ENCODE measurements around the gene REN. TPM values are rescaled to one million over a fixed set of nuclear protein-coding genes. Genes with fewer than 3 reads are reported as not detected.
A peak's percentile ranks its signal among the peaks of the same experiment; 100 is the strongest.

Gene REN
- total RNA-seq, 4 donors from 2014 or later = 0.38 to 0.99 TPM; not detected in 2

GRCh38 chr1:204132718-204133117 lies 33.4 kb downstream of the REN start:
- DNase-seq = no peak
- intact Hi-C loops (cut with DNase I) = no loop called here
- no peaks in the 10 kb centered on the region for H3K27me3 ChIP-seq
- peaks cover 28 to 65% (median 33%) of the 10 kb centered on the region in 3 donors for H3K4me1 ChIP-seq
- no peak for TF ChIP-seq POLR2A (IDR thresholded peaks at IDR 0.05)
- TF ChIP-seq, protein P1, sequence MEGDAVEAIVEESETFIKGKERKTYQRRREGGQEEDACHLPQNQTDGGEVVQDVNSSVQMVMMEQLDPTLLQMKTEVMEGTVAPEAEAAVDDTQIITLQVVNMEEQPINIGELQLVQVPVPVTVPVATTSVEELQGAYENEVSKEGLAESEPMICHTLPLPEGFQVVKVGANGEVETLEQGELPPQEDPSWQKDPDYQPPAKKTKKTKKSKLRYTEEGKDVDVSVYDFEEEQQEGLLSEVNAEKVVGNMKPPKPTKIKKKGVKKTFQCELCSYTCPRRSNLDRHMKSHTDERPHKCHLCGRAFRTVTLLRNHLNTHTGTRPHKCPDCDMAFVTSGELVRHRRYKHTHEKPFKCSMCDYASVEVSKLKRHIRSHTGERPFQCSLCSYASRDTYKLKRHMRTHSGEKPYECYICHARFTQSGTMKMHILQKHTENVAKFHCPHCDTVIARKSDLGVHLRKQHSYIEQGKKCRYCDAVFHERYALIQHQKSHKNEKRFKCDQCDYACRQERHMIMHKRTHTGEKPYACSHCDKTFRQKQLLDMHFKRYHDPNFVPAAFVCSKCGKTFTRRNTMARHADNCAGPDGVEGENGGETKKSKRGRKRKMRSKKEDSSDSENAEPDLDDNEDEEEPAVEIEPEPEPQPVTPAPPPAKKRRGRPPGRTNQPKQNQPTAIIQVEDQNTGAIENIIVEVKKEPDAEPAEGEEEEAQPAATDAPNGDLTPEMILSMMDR (IDR thresholded peaks at IDR 0.05) = no peak
- peaks cover 0 to 48% (median 0%) of the 10 kb centered on the region in 3 donors for H3K36me3 ChIP-seq
- WGBS, 2 donors = 76 to 77% methylated on average over 6 of the region's 6 CpGs
- no peak overlapping the region for H3K4me3 ChIP-seq
- H3K27ac ChIP-seq = peak overlapping the region in 1 of 4 donors; percentile 21
- no peaks in the 10 kb centered on the region for H3K9me3 ChIP-seq

- intact Hi-C loops (cut with DNase I) = no loop called here
- H3K27ac ChIP-seq = peak overlapping the region in 2 of 4 donors; percentile 40 to 64
- WGBS, 2 donors = 71 to 81% methylated on average over 3 of the region's 4 CpGs
Observed at GRCh38 chr1:204131978-204132377, 34.2 kb downstream of the REN start.

DNA sequence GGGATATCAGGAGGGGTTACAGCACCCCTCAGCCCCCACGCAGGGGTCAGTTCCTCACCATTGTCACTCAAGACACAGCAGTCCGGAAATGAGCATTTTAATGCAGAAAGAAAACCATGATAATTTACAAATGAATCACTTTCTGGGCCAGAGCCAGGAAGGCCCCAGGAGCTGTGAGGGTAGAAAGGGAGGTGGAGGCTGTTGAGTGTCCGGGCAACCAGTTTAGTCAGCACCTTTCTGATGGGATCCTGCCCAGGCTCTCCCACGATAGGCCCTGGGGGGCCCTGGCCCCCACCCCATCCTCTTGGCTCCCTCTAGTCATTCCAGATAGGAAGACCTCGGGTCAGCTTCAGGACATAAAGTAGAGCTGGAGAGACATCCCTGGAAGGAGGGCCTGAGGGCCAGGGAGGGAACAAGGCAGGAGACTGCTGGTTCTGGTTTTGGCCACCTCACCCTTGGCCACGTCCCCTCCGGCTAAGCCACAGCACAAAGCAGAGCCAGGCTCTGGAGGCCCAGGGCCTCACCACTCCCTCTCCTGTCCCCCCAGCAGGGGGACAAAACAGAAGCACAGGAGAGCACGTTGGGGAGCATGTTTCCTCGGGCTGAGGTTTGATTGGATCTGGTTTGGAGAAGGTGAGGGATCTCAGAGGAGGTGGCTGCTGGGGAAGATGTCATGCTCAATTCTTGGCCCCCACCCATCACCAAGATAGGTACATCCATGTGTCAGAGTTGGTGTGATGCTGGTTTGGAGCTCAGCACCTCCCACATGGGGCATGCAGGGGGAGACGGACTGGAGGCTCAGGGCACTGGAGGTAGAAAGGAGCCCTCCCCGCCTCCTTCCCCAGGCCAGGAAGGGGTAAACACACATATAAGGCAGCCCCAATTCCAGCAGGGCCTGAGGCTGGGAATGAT lies 34.9 kb downstream of the REN start:
- no peaks in the 10 kb centered on the region for H3K9me3 ChIP-seq
- no peaks in the 10 kb centered on the region for H3K27me3 ChIP-seq
- DNase-seq = no peak
- intact Hi-C loops (cut with DNase I) = no loop called here
- peak overlapping the region; percentile 22 to 64 (median 41) for H3K27ac ChIP-seq
- WGBS, 2 donors = 22 to 33% methylated on average over 5 to 11 of the region's 11 CpGs
- no peak for TF ChIP-seq POLR2A (IDR thresholded peaks at IDR 0.05)
- TF ChIP-seq, protein P1 (IDR thresholded peaks at IDR 0.05) = no peak
- H3K36me3 ChIP-seq = peaks cover 0 to 45% (median under 1%) of the 10 kb centered on the region in 3 donors
- H3K4me1 ChIP-seq = peaks cover 33 to 69% (median 37%) of the 10 kb centered on the region in 3 donors
- H3K4me3 ChIP-seq = no peak overlapping the region

More at GRCh38 chr1:204131978-204132377, 34.2 kb downstream of the REN start:
- H3K4me3 ChIP-seq = no peak overlapping the region
- no peaks in the 10 kb centered on the region for H3K9me3 ChIP-seq
- H3K4me1 ChIP-seq = peaks cover 33 to 69% (median 33%) of the 10 kb centered on the region in 3 donors
- DNase-seq = no peak
- H3K27me3 ChIP-seq = no peaks in the 10 kb centered on the region
- TF ChIP-seq, protein P1 (IDR thresholded peaks at IDR 0.05) = no peak
- no peak for TF ChIP-seq POLR2A (IDR thresholded peaks at IDR 0.05)
- H3K36me3 ChIP-seq = peaks cover 0 to 42% (median 0%) of the 10 kb centered on the region in 3 donors

GRCh38 chr1:204130178-204130577 lies 36.0 kb downstream of the REN start:
- no CpG with 5 or more reads among the region's 4 CpGs for WGBS, 2 donors
- peaks cover 33 to 72% (median 37%) of the 10 kb centered on the region in 3 donors for H3K4me1 ChIP-seq

More at GRCh38 chr1:204130178-204130577, 36.0 kb downstream of the REN start:
- TF ChIP-seq, protein P1 (IDR thresholded peaks at IDR 0.05) = no peak
- no peak for TF ChIP-seq POLR2A (IDR thresholded peaks at IDR 0.05)
- DNase-seq = no peak
- intact Hi-C loops (cut with DNase I) = no loop called here
- Histone ChIP-seq H3K27ac (peak overlapping the region in 1 of 4 donors; percentile 3), H3K27me3 (no peaks in the 10 kb centered on the region), H3K4me3 (no peak overlapping the region), H3K36me3 (peaks cover 0 to 45% (median 6%) of the 10 kb centered on the region in 3 donors), H3K9me3 (no peaks in the 10 kb centered on the region)
